Stimulated activated CD8-positive, alpha-beta memory T cell treated with anti-CD3 and anti-CD28 coated beads, Interleukin-15, amount 100 ng/mL, for 1 hour (primary cell): ENCODE measurements around the gene DVL1.

Experiments used
- DNase-seq: peaks from one replicate; pipeline ENCODE4 v3.0.0-alpha.2; 2020; ENCODE audit warnings: low read depth

Gene DVL1

GRCh38 chr1:1295154-1295923 is 53.9 kb downstream of the DVL1 start:
- DNase-seq = no peak

DNA sequence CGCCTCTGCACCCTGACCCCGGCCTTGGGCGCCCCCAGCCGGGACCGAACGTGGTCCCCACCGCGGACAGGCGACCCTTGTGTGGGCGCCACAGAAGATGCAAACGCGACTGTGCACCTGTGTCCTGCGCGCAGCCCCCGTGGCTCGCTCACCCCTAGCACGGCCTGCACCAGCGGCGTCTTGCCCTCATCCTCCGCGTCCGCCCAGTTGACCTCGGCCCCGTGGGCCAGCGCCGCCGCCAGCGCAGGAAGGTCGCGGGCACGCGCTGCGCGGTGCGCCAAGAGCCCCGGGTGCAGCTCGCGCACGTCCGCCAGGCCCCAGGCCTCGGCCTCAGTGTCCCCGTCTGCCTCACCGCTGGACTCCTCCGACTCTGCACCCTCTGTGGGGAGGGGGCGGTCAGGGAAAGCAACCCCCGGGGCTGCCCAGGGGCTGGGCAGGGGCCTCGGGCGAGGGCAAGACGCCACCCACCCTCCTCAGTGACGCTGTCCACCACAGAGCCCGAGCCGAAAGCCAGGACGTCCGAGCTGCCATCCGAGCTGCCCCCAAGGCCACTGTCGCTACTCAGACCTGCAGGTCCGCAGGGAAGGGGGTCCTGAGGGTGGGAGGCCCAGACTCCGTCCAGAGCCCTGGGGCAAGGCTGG is 54.8 kb downstream of the DVL1 start:
- no peak for DNase-seq

DNA sequence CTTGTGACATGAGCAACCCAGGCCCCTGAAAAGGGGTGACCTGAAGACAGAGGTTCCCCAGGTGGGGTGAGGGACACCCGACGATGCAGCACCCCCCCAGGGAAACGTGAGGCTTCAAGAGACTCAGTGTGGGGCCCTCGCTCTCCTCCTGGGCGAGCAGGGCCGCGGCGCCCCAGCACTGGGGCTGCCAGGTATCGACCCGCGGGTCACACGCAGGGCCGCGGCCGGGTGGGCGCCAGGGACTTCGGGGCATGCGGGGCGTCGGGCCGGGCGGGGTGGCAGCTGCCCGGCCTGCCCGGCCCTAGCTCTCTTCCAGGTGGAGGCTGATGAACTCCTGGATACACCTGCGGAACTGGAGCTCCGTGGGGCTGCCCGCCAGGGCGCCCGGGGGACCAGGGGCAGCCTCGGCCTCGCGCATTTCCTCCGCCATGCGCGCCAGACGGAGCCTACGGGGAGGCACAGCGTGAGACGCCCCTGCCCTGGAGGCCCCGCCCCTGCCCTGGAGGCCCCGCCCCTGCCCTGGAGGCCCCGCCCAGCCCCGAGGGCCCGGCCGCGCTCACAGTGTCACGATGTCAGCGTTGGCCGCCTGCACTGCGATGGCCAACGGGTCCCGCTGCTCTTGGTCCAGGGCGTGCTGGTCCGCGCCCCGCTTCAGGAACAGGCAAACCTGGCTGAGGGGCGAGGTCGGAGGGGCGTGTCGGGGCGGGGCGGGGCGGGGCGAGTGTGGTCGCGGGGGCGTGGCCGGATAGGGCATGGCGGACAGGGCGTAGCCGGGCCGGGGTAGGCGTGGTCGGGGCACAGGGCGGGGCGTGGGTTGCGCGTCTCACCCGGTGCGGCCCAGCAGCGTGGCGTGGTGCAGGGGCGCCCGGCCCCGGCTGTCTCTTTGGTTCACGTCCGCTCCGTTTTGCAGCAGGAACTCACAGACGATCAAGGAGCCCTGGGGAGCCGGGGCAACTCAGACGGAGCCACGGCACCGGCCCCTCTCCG is 55.7 kb downstream of the DVL1 start:
- no peak for DNase-seq

GRCh38 chr1:1292851-1293250 is 56.4 kb downstream of the DVL1 start:
- DNase-seq = no peak

- DNase-seq = no peak
Observed at GRCh38 chr1:1292442-1292779, 56.8 kb downstream of the DVL1 start.

DNA sequence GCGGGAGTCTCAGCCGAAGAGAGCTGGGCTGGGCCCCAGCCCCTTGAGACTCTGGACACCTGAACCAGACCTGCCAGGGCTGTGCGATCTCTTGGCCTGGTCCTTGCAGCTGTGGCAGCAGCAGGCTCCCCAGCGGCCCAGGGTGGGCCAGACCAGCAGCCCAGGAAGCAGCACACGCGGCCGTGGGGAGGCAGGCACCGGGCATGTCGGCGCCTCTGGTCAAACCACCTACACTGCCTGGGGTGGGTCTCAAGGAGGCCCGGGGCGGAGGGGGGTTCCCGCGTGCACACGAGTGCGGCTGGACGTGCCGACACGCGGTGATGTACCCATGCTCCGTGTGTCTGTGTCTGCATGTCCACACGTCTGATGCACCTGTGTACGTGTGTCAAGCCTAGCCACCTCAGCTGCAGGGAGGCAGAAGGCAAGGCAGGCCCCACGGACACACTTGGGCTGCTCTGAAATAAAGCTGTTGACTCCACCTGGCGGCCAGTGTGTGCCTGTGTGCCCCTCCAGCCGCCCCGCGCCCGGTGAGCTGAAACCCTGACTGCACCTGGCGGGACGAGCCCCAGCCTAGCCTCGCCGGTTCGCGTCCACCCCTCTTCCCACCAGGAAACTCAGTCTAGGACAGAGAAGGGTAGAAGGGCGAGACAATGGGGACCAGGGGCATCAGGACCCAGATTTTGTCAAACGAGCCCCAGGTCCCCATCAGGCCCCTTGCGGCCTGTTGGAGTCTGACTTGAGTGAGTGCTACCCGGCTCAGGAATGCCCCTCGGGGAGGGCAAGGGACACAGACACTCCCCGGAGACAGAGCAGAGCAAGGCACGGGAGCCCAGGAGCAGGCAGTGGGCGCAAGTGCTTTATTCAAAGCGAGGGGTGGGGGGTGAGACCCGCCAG is 57.4 kb downstream of the DVL1 start:
- no peak for DNase-seq

DNA sequence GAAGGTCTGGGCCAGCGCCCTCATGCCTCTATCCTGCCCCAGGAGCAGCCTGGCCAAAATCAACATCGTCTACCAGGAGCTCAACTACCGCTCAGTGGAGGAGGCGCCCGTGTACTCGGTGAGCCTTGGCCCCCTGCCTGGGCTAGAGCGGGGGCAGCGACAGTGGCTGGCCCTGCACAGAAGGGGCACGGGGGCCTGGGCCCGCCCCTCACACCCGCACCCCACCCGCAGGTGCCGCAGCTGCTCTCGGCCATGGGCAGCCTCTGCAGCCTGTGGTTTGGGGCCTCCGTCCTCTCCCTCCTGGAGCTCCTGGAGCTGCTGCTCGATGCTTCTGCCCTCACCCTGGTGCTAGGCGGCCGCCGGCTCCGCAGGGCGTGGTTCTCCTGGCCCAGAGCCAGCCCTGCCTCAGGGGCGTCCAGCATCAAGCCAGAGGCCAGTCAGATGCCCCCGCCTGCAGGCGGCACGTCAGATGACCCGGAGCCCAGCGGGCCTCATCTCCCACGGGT is 58.1 kb downstream of the DVL1 start:
- DNase-seq = no peak

GRCh38 chr1:1290238-1290731 is 58.9 kb downstream of the DVL1 start:
- DNase-seq = peak; percentile 35

GRCh38 chr1:1287288-1288110 is 61.7 kb downstream of the DVL1 start:
- no peak for DNase-seq

- no peak for DNase-seq
Observed at GRCh38 chr1:1286313-1287261, 62.6 kb downstream of the DVL1 start.

DNA sequence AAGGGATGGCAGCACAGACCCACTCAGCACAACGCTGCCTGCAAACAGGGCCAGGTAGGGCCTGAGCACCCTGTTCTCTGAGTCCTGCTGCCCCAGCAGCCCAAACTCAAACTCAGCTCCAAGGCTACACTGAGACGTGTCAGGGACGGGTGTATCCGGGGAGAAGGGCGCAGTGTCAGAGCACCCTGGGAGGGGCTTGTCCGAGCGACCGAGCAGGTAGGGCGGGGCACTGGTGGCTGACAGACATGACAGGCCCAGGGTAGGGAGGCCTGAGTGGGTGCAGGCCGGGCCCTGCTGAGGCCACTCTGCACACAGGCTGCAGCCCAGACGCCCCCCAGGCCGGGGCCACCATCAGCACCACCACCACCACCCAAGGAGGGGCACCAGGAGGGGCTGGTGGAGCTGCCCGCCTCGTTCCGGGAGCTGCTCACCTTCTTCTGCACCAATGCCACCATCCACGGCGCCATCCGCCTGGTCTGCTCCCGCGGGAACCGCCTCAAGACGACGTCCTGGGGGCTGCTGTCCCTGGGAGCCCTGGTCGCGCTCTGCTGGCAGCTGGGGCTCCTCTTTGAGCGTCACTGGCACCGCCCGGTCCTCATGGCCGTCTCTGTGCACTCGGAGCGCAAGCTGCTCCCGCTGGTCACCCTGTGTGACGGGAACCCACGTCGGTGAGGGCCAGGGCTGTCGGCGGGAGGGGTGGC is 63.5 kb downstream of the DVL1 start:
- no peak for DNase-seq
